Colonic mucosa (tissue), 4 donors: Measurements from ENCODE around the gene ASCC1. TPM values are rescaled to one million over a fixed set of nuclear protein-coding genes. Genes with fewer than 3 reads are reported as not detected.

Source experiments
- DNase-seq: peaks from one replicate; pipeline ENCODE4 v3.0.0-alpha.2; 2020
- H3K27ac ChIP-seq: fragments of 200-600 bp; one replicate; pipeline ENCODE4 v1.8.0; 2021
- H3K27me3 ChIP-seq: fragments of 200-600 bp; one replicate; pipeline ENCODE4 v1.8.0; 2021
- H3K36me3 ChIP-seq: fragments of 200-600 bp; one replicate; pipeline ENCODE4 v1.8.0; 2021
- H3K4me1 ChIP-seq: fragments of 200-600 bp; one replicate; pipeline ENCODE4 v1.8.0; 2021; ENCODE audit warnings: mild to moderate bottlenecking
- H3K4me3 ChIP-seq: fragments of 200-600 bp; one replicate; pipeline ENCODE4 v1.8.0; 2021
- H3K9ac ChIP-seq, 2 donors: one replicate each; pipeline ENCODE4 v1.7.0; 2013; ENCODE audit warnings: control low read depth in 2 of 2, low read depth in 2 of 2, low read length in 2 of 2
- H3K9me3 ChIP-seq: fragments of 200-600 bp; one replicate; pipeline ENCODE4 v1.8.0; 2021
- intact Hi-C: fragments of 100-400 bp; cut with DNase I; formaldehyde crosslinking; loops from one replicate; pipeline ENCODE4 v1.14.1; 2022
- total RNA-seq, 2 donors: library from RNA; stranded (reverse); fragmentation: NEBNext Ultra II Directional in 1 of 2; extraction: Animal tissue kit (Norgen Biotek cat#: 25700) in 1 of 2; gene quantifications; one replicate each; pipeline ENCODE4 v1.2.1, GENCODE V29; 2021
- TF ChIP-seq, protein P1 (sequence below): fragments of 200-600 bp; IDR thresholded peaks from one replicate; pipeline ENCODE4 v1.8.0; 2022; ENCODE audit warnings: antibody characterized with exemption, mild to moderate bottlenecking
- donor health status: healthy.
- donor health status: DM: no; HTN: no; CAD: no.
- donor health status: DM: no; HTN: no; CAD: no.

ASCC1 gene
- total RNA-seq, 2 donors from 2014 or later, result 16.2 to 19.2 TPM

DNA sequence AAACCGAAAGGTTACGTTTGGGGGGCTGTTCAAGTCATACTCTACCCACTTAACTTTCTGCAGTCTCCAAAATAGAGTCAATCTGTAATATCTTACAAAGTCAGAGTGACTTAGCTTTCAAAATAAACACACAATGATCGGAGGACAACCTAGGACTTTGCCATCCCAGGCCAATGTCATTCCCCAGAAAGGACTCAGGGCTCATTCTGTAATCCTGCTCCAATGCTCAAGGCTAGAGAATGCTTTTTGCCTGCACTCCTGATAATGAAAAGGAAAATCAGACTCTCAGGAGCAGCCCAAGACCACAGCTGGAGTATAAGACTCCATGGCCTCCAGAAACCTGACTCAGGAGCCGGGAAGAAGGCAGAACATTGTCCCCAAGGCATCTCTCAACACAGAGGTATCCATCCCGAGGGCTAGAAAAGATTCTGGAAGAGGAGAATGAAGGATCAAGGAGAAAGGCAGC is 28.5 kb upstream of the ASCC1 start:
- DNase-seq, result no peak
- H3K9ac ChIP-seq, result peak overlapping the region in 1 of 2 donors; percentile 67

DNA sequence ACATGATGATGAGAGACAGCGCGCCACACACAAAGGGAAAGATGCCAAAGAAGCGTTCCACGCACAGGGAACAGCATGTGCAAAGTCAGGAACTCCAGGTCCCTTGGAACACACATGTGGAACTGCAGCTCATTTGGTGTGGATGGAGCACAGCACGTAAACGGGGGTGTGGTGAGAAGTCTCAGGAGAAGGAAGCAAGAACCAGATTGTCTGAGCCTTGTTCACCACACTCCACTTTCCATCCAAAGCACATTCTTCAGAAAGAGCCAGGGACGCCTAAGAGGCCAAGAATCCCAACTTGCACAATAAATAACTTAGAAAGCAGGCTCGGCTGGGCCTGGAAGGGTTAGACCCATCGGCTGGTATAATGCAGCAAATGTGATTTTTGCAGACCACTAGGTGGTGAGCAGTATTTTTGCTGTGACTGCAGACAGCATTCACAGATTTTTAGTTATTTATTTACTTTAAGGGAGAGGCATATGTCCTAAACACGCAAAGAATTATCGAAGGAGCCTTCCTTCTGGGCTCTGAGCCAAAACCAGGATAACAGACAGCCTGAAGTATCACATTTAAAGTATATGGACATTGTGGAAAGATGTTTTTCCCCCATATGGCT is 27.9 kb upstream of the ASCC1 start:
- no peaks in the 10 kb centered on the region for H3K36me3 ChIP-seq
- H3K9ac ChIP-seq, result peak overlapping the region in 1 of 2 donors; percentile 67
- intact Hi-C loops, result no loop called here
- H3K4me3 ChIP-seq, result no peak overlapping the region
- no peaks in the 10 kb centered on the region for H3K27me3 ChIP-seq
- TF ChIP-seq, protein P1, sequence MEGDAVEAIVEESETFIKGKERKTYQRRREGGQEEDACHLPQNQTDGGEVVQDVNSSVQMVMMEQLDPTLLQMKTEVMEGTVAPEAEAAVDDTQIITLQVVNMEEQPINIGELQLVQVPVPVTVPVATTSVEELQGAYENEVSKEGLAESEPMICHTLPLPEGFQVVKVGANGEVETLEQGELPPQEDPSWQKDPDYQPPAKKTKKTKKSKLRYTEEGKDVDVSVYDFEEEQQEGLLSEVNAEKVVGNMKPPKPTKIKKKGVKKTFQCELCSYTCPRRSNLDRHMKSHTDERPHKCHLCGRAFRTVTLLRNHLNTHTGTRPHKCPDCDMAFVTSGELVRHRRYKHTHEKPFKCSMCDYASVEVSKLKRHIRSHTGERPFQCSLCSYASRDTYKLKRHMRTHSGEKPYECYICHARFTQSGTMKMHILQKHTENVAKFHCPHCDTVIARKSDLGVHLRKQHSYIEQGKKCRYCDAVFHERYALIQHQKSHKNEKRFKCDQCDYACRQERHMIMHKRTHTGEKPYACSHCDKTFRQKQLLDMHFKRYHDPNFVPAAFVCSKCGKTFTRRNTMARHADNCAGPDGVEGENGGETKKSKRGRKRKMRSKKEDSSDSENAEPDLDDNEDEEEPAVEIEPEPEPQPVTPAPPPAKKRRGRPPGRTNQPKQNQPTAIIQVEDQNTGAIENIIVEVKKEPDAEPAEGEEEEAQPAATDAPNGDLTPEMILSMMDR, result no peak
- peak; percentile 84 for DNase-seq
- H3K27ac ChIP-seq, result peak overlapping the region; percentile 68
- no peaks in the 10 kb centered on the region for H3K9me3 ChIP-seq
- peaks cover 40% of the 10 kb centered on the region for H3K4me1 ChIP-seq

More for the DNA sequence above, 28.5 kb upstream of the ASCC1 start:
- TF ChIP-seq, protein P1, result no peak
- Histone ChIP-seq H3K4me1 (peaks cover 46% of the 10 kb centered on the region), H3K27ac (peak overlapping the region; percentile 68), H3K36me3 (no peaks in the 10 kb centered on the region), H3K4me3 (no peak overlapping the region), H3K9me3 (no peaks in the 10 kb centered on the region), H3K27me3 (no peaks in the 10 kb centered on the region)
- intact Hi-C loops, result no loop called here

DNA sequence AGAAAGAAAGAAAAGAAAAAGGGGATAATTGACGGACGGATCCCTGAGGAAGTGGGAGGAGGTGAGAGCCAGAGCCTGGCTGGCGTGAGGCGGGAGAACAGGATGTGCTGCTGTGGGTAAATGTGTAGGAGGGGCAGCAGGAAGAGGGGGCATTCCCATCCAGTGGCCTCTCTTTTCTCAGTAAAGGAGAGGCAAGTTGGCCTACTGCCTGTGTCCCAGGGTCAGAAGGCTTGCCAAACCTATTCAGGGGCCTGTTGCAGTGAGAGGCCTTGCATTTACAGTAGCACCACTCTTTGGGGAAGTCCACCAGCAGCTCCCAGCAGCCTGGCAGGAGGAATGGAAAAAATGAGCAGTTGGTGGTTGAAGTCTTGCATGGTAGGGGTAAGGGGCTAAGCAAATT is 26.6 kb upstream of the ASCC1 start:
- H3K4me1 ChIP-seq, result peaks cover 29% of the 10 kb centered on the region
- peak overlapping the region; percentile 68 for H3K27ac ChIP-seq

DNA sequence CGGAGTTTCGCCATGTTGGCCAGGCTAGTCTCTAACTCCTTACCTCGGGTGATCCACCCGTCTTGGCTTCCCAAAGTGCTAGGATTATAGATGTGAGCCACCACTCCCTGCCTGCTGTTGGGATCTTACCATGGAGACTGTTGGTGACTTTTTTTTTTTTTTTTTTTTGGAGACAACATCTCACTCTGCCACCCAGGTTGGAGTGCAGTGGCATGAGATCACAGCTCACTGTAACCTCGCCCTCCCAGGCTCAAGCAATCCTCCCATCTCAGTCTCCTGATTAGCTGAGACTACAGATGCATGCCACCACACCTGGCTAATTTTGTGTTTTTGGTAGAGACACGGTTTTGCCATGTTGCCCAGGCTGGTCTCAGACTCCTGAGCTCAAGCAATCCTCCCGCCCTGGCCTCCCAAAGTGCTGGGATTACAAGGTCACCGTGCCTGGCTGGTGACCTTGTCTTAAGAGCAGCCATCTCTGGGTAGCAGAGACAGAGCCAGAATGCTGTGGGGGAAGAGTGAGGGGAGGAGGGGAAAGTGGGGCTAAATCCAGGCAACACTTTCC is 25.7 kb upstream of the ASCC1 start:
- Histone ChIP-seq H3K36me3 (no peaks in the 10 kb centered on the region), H3K27me3 (no peaks in the 10 kb centered on the region), H3K9ac (no peak overlapping the region), H3K9me3 (no peaks in the 10 kb centered on the region), H3K27ac (no peak overlapping the region), H3K4me1 (peaks cover 24% of the 10 kb centered on the region), H3K4me3 (no peak overlapping the region)
- no peak for DNase-seq
- TF ChIP-seq, protein P1, result no peak
- intact Hi-C loops, result no loop called here

More for the DNA sequence above, 26.6 kb upstream of the ASCC1 start:
- TF ChIP-seq, protein P1, result no peak
- intact Hi-C loops, result no loop called here
- DNase-seq, result no peak
- Histone ChIP-seq H3K9ac (no peak overlapping the region), H3K9me3 (no peaks in the 10 kb centered on the region), H3K27me3 (no peaks in the 10 kb centered on the region), H3K36me3 (no peaks in the 10 kb centered on the region), H3K4me3 (no peak overlapping the region)

DNA sequence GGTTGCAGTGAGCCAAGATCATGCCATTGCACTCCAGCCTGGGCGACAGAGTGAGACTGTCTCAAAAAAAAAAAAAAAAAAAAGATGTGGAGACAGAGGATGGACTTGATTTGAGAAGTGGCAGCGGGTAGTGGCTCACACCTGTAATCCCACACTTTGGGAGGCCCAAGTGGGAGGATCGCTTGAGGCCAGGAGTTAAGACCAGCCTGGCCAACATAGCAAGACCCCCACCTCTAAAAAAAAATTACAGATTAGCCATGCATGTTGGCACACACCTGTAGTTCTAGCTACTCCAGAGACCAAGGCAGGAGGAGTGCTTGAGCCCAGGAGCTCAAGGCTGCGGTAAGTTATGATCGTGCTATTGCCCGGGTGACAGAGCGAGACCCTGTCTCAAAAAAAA is 24.3 kb upstream of the ASCC1 start:
- DNase-seq, result no peak
- no peaks in the 10 kb centered on the region for H3K27me3 ChIP-seq
- intact Hi-C loops, result no loop called here

More for the DNA sequence above, 24.3 kb upstream of the ASCC1 start:
- no peak overlapping the region for H3K9ac ChIP-seq
- H3K4me1 ChIP-seq, result peaks cover 24% of the 10 kb centered on the region
- H3K36me3 ChIP-seq, result no peaks in the 10 kb centered on the region
- no peaks in the 10 kb centered on the region for H3K9me3 ChIP-seq
- H3K4me3 ChIP-seq, result no peak overlapping the region
- TF ChIP-seq, protein P1, result no peak
- no peak overlapping the region for H3K27ac ChIP-seq
